Panc1 (cell line): Measurements from ENCODE around the gene CCNB1IP1.

Source experiments
- CTCF ChIP-seq: fragments of 450-650 bp; IDR thresholded peaks from 2 replicates; pipeline ENCODE4 v1.5.1; 2017; ENCODE audit warnings: mild to moderate bottlenecking
- REST ChIP-seq, 2 experiments: IDR thresholded peaks; 2 replicates each; pipeline ENCODE4 v1.6.1; 2011 to 2012; ENCODE audit warnings: low read depth in 2 of 2, control low read depth in 1 of 2, low read length in 1 of 2, mild to moderate bottlenecking in 1 of 2, moderate library complexity in 1 of 2; ENCODE audit not compliant: insufficient read depth in 1 of 2
- TCF7L2 ChIP-seq: IDR thresholded peaks from 2 replicates; pipeline ENCODE4 v1.6.1; 2011; ENCODE audit warnings: mild to moderate bottlenecking, low read depth, low read length, inconsistent platforms

GRCh38 chr14:20305265-20306078, 27.6 kb downstream of the CCNB1IP1 start, which contains the start of gene TTC5:
- no peak for TF ChIP-seq REST (IDR thresholded peaks at IDR 0.05; ENCODE audit: insufficient read depth in 1 of 2, low read depth in 2 of 2, low read length in 1 of 2)
- TF ChIP-seq CTCF = peak; percentile 89
- no peak for TF ChIP-seq TCF7L2
